H9 (cell line): Measurements from ENCODE around the gene CDH23. TPM values are rescaled to one million over a fixed set of nuclear protein-coding genes. Genes with fewer than 3 reads are reported as not detected.

Source experiments
- DNase-seq: peaks from one replicate; pipeline ENCODE4 v3.0.0-alpha.2; 2017
- H2AFZ ChIP-seq: one replicate; pipeline ENCODE4 v1.6.1; 2013; ENCODE audit warnings: mild to moderate bottlenecking, low read length, control low read depth, moderate library complexity
- H2AK5ac ChIP-seq: 2 replicates; pipeline ENCODE4 v1.6.1; 2013; ENCODE audit warnings: low read length, control low read depth, mixed read lengths; ENCODE audit not compliant: insufficient read length
- H2BK120ac ChIP-seq: one replicate; pipeline ENCODE4 v1.6.1; 2013; ENCODE audit warnings: low read depth, mild to moderate bottlenecking, low read length, control low read depth, inconsistent platforms; ENCODE audit not compliant: poor library complexity, severe bottlenecking
- H2BK12ac ChIP-seq: 2 replicates; pipeline ENCODE4 v1.6.1; 2013; ENCODE audit warnings: low read length, control low read depth, mixed read lengths, low read depth; ENCODE audit not compliant: insufficient read length
- H2BK15ac ChIP-seq: 2 replicates; pipeline ENCODE4 v1.6.1; 2013; ENCODE audit warnings: low read depth, low read length, control low read depth
- H2BK20ac ChIP-seq: one replicate; pipeline ENCODE4 v1.6.1; 2013; ENCODE audit warnings: low read depth, mild to moderate bottlenecking, low read length, control low read depth, inconsistent platforms; ENCODE audit not compliant: poor library complexity, severe bottlenecking
- H2BK5ac ChIP-seq: 2 replicates; pipeline ENCODE4 v1.6.1; 2013; ENCODE audit warnings: low read length, control low read depth, mixed read lengths; ENCODE audit not compliant: insufficient read length
- H3K14ac ChIP-seq: 2 replicates; pipeline ENCODE4 v1.6.1; 2013; ENCODE audit warnings: low read length, control low read depth; ENCODE audit not compliant: insufficient read depth
- H3K18ac ChIP-seq: 2 replicates; pipeline ENCODE4 v1.6.1; 2013; ENCODE audit warnings: low read depth, mild to moderate bottlenecking, mixed read lengths, low read length, control low read depth; ENCODE audit not compliant: insufficient read length
- H3K23ac ChIP-seq: 2 replicates; pipeline ENCODE4 v1.6.1; 2013; ENCODE audit warnings: low read length, control low read depth, mixed read lengths, low read depth; ENCODE audit not compliant: insufficient read length
- H3K23me2 ChIP-seq: 2 replicates; pipeline ENCODE4 v1.6.1; 2013; ENCODE audit warnings: low read depth, mild to moderate bottlenecking, mixed read lengths, low read length, control low read depth; ENCODE audit not compliant: insufficient read length, poor library complexity, severe bottlenecking
- H3K27ac ChIP-seq: 2 replicates; pipeline ENCODE4 v1.5.1; 2013; ENCODE audit warnings: low read length, control low read depth, mixed read lengths, low read depth; ENCODE audit not compliant: insufficient read length
- H3K27me3 ChIP-seq: 2 replicates; pipeline ENCODE4 v1.6.1; 2013; ENCODE audit warnings: low read length, control low read depth, inconsistent platforms; ENCODE audit not compliant: insufficient read depth
- H3K4ac ChIP-seq: 2 replicates; pipeline ENCODE4 v1.6.1; 2013; ENCODE audit warnings: low read depth, mild to moderate bottlenecking, control low read depth, inconsistent platforms, low read length, moderate library complexity
- H3K4me1 ChIP-seq: 2 replicates; pipeline ENCODE4 v1.6.1; 2013; ENCODE audit warnings: low read length, control low read depth, inconsistent platforms; ENCODE audit not compliant: insufficient read depth
- H3K4me2 ChIP-seq: 2 replicates; pipeline ENCODE4 v1.6.1; 2013; ENCODE audit warnings: low read length, control low read depth, mixed read lengths; ENCODE audit not compliant: insufficient read length, insufficient read depth
- H3K56ac ChIP-seq: 2 replicates; pipeline ENCODE4 v1.6.1; 2013; ENCODE audit warnings: low read depth, mild to moderate bottlenecking, mixed read lengths, low read length, control low read depth; ENCODE audit not compliant: insufficient read length
- H3K79me1 ChIP-seq: 2 replicates; pipeline ENCODE4 v1.6.1; 2013; ENCODE audit warnings: low read depth, mild to moderate bottlenecking, moderate library complexity, low read length, control low read depth, inconsistent platforms; ENCODE audit not compliant: insufficient read depth, poor library complexity, severe bottlenecking
- H3K79me2 ChIP-seq: 2 replicates; pipeline ENCODE4 v1.6.1; 2013; ENCODE audit warnings: low read length, control low read depth, inconsistent platforms; ENCODE audit not compliant: insufficient read depth
- H3K9ac ChIP-seq: 2 replicates; pipeline ENCODE4 v1.6.1; 2013; ENCODE audit warnings: low read length, control low read depth, mixed read lengths; ENCODE audit not compliant: insufficient read length; ENCODE audit errors: extremely low read depth
- H3K9me3 ChIP-seq: one replicate; pipeline ENCODE4 v1.6.1; 2013; ENCODE audit warnings: low read depth, low read length, inconsistent platforms; ENCODE audit not compliant: control insufficient read depth
- H3T11ph ChIP-seq: one replicate; pipeline ENCODE4 v1.6.1; 2013; ENCODE audit warnings: mild to moderate bottlenecking, low read length, control low read depth, inconsistent platforms
- H4K20me1 ChIP-seq: one replicate; pipeline ENCODE4 v1.6.1; 2013; ENCODE audit not compliant: control insufficient read depth, insufficient read length, insufficient read depth
- H4K5ac ChIP-seq: 2 replicates; pipeline ENCODE4 v1.6.1; 2013; ENCODE audit warnings: low read depth, mild to moderate bottlenecking, mixed read lengths, low read length, control low read depth; ENCODE audit not compliant: insufficient read length
- H4K8ac ChIP-seq: replicated peaks from 2 replicates; pipeline ENCODE4 v1.6.1; 2013; ENCODE audit warnings: low read length, control low read depth, mixed read lengths, low read depth; ENCODE audit not compliant: insufficient read length
- H4K91ac ChIP-seq: 2 replicates; pipeline ENCODE4 v1.6.1; 2013; ENCODE audit warnings: low read depth, mild to moderate bottlenecking, moderate library complexity, mixed read lengths, low read length, control low read depth; ENCODE audit not compliant: insufficient read length
- H3K27ac Mint-ChIP-seq, 3 experiments: 2 replicates in 2 of 3; 3 replicates in 1 of 3; pipeline ENCODE4 v1.8.0; 2020 to 2021; ENCODE audit warnings: mixed read lengths in 3 of 3, mild to moderate bottlenecking in 1 of 3, moderate library complexity in 1 of 3
- H3K27me3 Mint-ChIP-seq: 2 replicates; pipeline ENCODE4 v1.8.0; 2021; ENCODE audit warnings: low read depth, mild to moderate bottlenecking, moderate library complexity, mixed read lengths
- H3K36me3 Mint-ChIP-seq, 3 experiments: 2 replicates in 2 of 3; 3 replicates in 1 of 3; pipeline ENCODE4 v1.8.0; 2020 to 2021; ENCODE audit warnings: low read depth in 3 of 3, mixed read lengths in 3 of 3; ENCODE audit not compliant: insufficient read depth in 1 of 3
- H3K4me1 Mint-ChIP-seq, 2 experiments: 2 replicates each; pipeline ENCODE4 v1.8.0; 2020; ENCODE audit warnings: mixed read lengths in 2 of 2
- H3K4me3 Mint-ChIP-seq, 2 experiments: 2 replicates in 1 of 2; 3 replicates in 1 of 2; pipeline ENCODE4 v1.8.0; 2020 to 2021; ENCODE audit warnings: mild to moderate bottlenecking in 2 of 2, mixed read lengths in 2 of 2, moderate library complexity in 1 of 2
- H3K9me3 Mint-ChIP-seq, 2 experiments: 2 replicates in 1 of 2; 3 replicates in 1 of 2; pipeline ENCODE4 v1.8.0; 2020; ENCODE audit warnings: mild to moderate bottlenecking in 2 of 2, mixed read lengths in 2 of 2, moderate library complexity in 1 of 2
- CTCF ChIP-seq: fragments of 200-600 bp; sonication (generic); conservative IDR thresholded peaks from 3 replicates; pipeline ENCODE4 v1.8.0; 2021; ENCODE audit warnings: antibody characterized with exemption, mild to moderate bottlenecking
- WGBS: extraction: QIAGEN DNeasy Blood & Tissue Kit; methylation state at CpG from one replicate; pipeline ENCODE4 v1.1.7; 2013; ENCODE audit warnings: missing lambda C conversion rate, low lambda C conversion rate, mixed read lengths; ENCODE audit not compliant: insufficient read length; ENCODE audit errors: extremely low coverage; 5-methylcytosine and 5-hydroxymethylcytosine counted together
- total RNA-seq: library from RNA; stranded (reverse); gene quantifications from 2 replicates; pipeline ENCODE4 v1.2.1, GENCODE V29; 2021

Gene CDH23
- total RNA-seq, 1 experiment from 2014 or later, result 2.1 TPM

GRCh38 chr10:71427246-71427645 is 30.5 kb downstream of the CDH23 start:
- Histone ChIP-seq H3K9me3 (no peaks in the 10 kb centered on the region), H2AFZ (no peak overlapping the region), H3K56ac (no peak overlapping the region), H3K4me2 (no peak overlapping the region), H3K14ac (no peak overlapping the region), H3K79me1 (no peaks in the 10 kb centered on the region), H4K8ac (no peak overlapping the region), H2BK15ac (no peak overlapping the region), H3K23ac (no peak overlapping the region), H2BK12ac (no peak overlapping the region), H4K91ac (no peak overlapping the region), H3T11ph (no peak overlapping the region), H3K23me2 (peaks cover 2% of the 10 kb centered on the region), H2BK120ac (no peak overlapping the region), H2BK5ac (no peak overlapping the region), H3K18ac (no peak overlapping the region), H4K20me1 (no peaks in the 10 kb centered on the region), H4K5ac (no peak overlapping the region), H3K4me1 (no peaks in the 10 kb centered on the region), H3K79me2 (no peaks in the 10 kb centered on the region), H2BK20ac (no peak overlapping the region), H3K27me3 (no peaks in the 10 kb centered on the region), H3K9ac (no peak overlapping the region), H3K27ac (no peak overlapping the region), H3K4ac (no peak overlapping the region), H2AK5ac (no peak overlapping the region)
- no peaks in the 10 kb centered on the region for H3K9me3 Mint-ChIP-seq
- WGBS, result no CpG with 5 or more reads among the region's 5 CpGs
- no peak for TF ChIP-seq CTCF
- no peak overlapping the region for H3K27ac Mint-ChIP-seq
- no peak overlapping the region for H3K4me3 Mint-ChIP-seq
- H3K27me3 Mint-ChIP-seq, result peaks cover 13% of the 10 kb centered on the region
- no peak for DNase-seq
- H3K36me3 Mint-ChIP-seq, result no peaks in the 10 kb centered on the region
- H3K4me1 Mint-ChIP-seq, result peaks cover 17 to 18% of the 10 kb centered on the region in 2 experiments
